ENCODE results near the gene KCNK1. TPM values are rescaled to one million over a fixed set of nuclear protein-coding genes. Genes with fewer than 3 reads are reported as not detected.

KCNK1 gene
- total RNA-seq, 4 donors from 2014 or later, result 1.2 to 25.7 (median 21.7) TPM

DNA sequence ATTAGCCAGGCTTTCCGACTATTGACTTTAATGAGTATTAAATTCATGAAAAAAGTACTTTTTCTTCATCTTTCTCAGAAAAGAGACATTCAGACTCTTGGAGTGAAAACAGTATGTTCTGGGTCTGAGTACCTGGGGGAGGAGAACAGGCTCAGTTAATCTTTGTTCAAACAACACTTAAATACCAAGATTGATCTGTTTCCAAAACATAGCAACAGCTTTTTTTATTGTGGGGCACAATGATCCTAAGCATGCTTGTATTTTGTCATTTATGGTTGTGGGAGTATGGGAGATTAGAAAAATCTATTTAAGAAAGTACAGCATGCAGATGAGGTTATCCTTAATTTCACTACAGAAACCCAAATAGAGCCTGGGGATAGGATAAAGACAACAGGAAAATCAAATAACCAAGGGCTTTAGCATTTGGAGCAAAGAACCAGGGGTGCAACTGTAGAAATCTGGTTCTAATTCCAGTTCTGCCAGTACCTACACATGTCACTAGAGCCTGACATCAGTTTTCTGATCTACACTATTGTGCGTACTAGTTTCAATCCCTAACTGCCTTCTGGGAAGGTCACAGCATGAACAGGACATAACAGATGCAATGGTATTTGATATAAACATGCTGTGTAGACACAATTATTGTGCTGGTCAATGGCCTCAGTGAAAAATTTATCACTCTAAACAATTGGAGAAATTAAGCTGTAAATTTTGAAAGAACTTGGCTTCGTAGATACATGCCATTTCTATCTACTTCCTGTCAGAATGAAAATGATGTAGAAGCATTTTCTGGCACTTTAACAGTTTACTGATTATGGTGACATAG lies 91.2 kb downstream of the KCNK1 start:
- no peaks in the 10 kb centered on the region for H3K9me3 ChIP-seq
- H3K36me3 ChIP-seq, result no peaks in the 10 kb centered on the region
- peaks cover 0 to 9% (median 7%) of the 10 kb centered on the region in 4 donors for H3K4me1 ChIP-seq
- H3K4me3 ChIP-seq, result no peak overlapping the region
- 69 to 71% methylated on average over 3 of the region's 3 CpGs for WGBS, 2 donors (ENCODE audit: low coverage in 1 of 2)
- no peak overlapping the region for H3K27ac ChIP-seq
- intact Hi-C loops (cut with DNase I; ENCODE audit: low total_unique reads) (no loop called here), in situ Hi-C loops (cut with MboI; ENCODE audit: low pct_ligation_motif_present in 1 of 4, low pct_unique_long_range_greater_than_20kb in 1 of 4, low sequenced_read_pairs in 3 of 4) (no loop called here)
- DNase-seq, result no peak
- TF ChIP-seq POLR2A (IDR thresholded peaks at IDR 0.05) (no peak), EP300 (IDR thresholded peaks at IDR 0.05; ENCODE audit: low read depth) (no peak), POLR2AphosphoS5 (IDR thresholded peaks at IDR 0.05) (no peak)
- TF ChIP-seq, protein P1, sequence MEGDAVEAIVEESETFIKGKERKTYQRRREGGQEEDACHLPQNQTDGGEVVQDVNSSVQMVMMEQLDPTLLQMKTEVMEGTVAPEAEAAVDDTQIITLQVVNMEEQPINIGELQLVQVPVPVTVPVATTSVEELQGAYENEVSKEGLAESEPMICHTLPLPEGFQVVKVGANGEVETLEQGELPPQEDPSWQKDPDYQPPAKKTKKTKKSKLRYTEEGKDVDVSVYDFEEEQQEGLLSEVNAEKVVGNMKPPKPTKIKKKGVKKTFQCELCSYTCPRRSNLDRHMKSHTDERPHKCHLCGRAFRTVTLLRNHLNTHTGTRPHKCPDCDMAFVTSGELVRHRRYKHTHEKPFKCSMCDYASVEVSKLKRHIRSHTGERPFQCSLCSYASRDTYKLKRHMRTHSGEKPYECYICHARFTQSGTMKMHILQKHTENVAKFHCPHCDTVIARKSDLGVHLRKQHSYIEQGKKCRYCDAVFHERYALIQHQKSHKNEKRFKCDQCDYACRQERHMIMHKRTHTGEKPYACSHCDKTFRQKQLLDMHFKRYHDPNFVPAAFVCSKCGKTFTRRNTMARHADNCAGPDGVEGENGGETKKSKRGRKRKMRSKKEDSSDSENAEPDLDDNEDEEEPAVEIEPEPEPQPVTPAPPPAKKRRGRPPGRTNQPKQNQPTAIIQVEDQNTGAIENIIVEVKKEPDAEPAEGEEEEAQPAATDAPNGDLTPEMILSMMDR (IDR thresholded peaks at IDR 0.05), result no peak
- no peaks in the 10 kb centered on the region for H3K27me3 ChIP-seq

DNA sequence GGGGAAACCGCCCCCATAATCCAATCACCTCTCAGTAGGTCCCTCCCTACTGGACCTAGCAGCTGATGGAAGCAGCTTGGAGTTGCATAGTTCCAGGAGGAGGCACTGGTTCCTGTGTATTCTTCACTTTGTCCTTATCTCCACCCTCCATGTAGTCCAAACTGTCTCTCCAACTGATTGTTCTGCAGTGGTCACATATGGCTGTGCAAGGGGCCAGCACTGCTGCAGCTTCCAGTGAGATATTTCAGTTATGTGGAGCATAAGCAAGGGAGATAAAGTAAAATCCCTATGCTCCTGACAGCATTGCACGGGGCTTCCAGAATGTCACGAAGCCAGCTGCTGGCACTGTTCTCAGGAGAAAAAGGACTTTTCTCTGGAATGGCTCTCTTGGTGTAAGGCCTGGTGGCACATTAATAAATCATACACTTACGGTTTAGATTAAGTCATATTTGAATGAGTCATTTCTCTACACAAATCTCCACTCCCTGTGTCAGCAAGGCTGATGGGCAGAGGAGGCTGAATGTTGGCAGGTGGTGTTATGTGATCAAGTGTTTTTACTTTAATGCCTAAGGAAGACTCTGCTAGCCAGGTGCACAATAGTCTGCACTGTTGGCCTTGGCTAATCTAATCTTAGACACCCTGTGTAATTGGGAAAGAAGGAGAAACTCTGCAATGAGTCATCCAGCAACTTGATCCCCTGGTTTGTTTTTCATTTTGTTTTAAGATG lies 93.4 kb downstream of the KCNK1 start:
- in situ Hi-C loops (cut with MboI; ENCODE audit: low pct_ligation_motif_present in 1 of 4, low pct_unique_long_range_greater_than_20kb in 1 of 4, low sequenced_read_pairs in 3 of 4) (no loop called here), intact Hi-C loops (cut with DNase I; ENCODE audit: low total_unique reads) (no loop called here)
- Histone ChIP-seq H3K36me3 (no peaks in the 10 kb centered on the region), H3K4me1 (peaks cover 0 to 9% (median 7%) of the 10 kb centered on the region in 4 donors), H3K9me3 (no peaks in the 10 kb centered on the region), H3K27me3 (no peaks in the 10 kb centered on the region), H3K4me3 (no peak overlapping the region), H3K27ac (no peak overlapping the region)
- no peak for DNase-seq
- TF ChIP-seq POLR2AphosphoS5 (IDR thresholded peaks at IDR 0.05) (no peak), POLR2A (IDR thresholded peaks at IDR 0.05) (no peak), EP300 (IDR thresholded peaks at IDR 0.05; ENCODE audit: low read depth) (no peak)
- TF ChIP-seq, protein P1 (IDR thresholded peaks at IDR 0.05), result no peak
- 14 to 70% methylated on average over 1 to 4 of the region's 4 CpGs for WGBS, 2 donors (ENCODE audit: low coverage in 1 of 2)

DNA sequence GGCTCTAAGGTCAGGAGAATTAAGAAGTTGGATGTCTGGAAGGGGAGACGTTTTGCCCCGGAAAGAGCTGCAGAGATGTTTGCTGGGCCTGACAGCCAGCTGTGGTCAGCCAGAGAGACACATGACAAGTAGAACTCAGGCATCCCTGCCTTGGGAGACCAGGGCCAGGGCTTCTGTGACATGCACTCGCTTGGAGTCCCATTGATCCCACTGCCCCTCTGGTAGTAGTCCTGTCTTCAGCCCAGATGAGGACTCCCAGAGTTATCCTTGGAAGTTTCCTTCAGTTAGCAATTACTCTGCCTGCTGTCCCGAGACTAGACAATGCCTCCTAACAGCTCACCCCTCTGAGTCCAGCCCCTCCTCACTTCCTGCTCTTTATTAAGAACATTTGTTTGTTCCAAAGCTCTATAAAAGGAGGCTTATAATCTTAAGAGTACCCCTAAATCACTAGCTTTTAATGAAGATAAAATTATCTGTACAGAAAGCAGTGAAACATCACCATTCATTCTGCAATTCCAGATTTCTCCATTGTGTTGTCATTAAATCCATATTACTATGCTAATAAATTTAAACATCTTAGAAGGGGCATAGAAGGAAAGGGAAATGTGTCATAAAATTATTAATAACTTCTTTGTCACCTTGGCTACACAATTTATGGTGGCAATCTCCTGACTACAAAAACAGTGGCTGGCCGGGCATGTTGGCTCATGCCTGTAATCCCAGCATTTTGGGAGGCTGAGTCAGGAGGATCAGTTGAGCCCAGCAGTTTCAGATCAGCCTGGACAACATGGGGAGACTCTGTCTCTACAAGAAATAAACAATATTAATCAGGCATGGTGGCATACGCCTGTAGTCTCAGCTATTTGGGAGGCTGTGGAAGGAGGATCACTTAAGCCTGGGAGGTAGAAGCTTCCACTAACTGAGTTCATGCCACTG lies 94.2 kb downstream of the KCNK1 start:
- TF ChIP-seq POLR2A (IDR thresholded peaks at IDR 0.05), result no peak
- TF ChIP-seq, protein P1 (IDR thresholded peaks at IDR 0.05), result no peak
- TF ChIP-seq POLR2AphosphoS5 (IDR thresholded peaks at IDR 0.05), result no peak
- TF ChIP-seq EP300 (IDR thresholded peaks at IDR 0.05; ENCODE audit: low read depth), result no peak
- DNase-seq, result no peak
- H3K4me3 ChIP-seq, result no peak overlapping the region
- no peaks in the 10 kb centered on the region for H3K36me3 ChIP-seq
- intact Hi-C loops (cut with DNase I; ENCODE audit: low total_unique reads) (no loop called here), in situ Hi-C loops (cut with MboI; ENCODE audit: low pct_ligation_motif_present in 1 of 4, low pct_unique_long_range_greater_than_20kb in 1 of 4, low sequenced_read_pairs in 3 of 4) (no loop called here)
- H3K27ac ChIP-seq, result no peak overlapping the region
- WGBS, 2 donors (ENCODE audit: low coverage in 1 of 2), result 31 to 42% methylated on average over 3 to 6 of the region's 6 CpGs
- no peaks in the 10 kb centered on the region for H3K9me3 ChIP-seq
- H3K4me1 ChIP-seq, result peaks cover 0 to 9% (median 7%) of the 10 kb centered on the region in 4 donors
- H3K27me3 ChIP-seq, result no peaks in the 10 kb centered on the region
